ENCODE measurements around the gene ORAI1.

ORAI1 gene

DNA sequence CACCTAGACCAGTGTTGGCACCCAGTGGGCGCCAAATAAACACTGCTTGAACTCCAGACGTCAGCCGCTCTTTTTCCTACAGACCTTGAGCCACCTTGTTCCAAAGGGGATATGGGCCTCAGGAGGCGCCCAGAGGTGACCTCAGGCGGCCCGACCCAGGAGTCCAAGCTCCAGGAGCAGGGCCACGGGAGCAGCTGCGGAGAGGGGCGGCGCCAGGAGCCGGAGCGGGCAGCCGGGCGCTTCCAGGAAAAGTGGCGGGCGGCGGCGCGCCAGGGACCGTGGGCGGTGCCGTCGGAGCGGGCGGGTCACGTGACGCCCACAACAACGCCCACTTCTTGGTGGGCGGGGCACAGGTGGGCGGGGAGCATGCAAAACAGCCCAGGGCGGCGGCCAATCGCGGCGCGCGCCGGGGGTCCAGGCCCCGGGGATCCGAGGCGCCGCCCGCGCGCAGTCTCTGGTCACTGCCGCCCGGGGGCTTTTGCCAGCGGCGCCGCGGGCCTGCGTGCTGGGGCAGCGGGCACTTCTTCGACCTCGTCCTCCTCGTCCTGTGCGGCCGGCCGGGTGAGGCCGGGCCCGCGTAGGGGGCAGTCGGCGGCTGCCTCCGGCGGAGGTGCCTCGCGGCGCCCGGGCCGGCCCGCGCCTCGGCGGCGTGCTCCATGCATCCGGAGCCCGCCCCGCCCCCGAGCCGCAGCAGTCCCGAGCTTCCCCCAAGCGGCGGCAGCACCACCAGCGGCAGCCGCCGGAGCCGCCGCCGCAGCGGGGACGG is at the start of gene ORAI1:
Gene ORAI1 (plus strand): TSS at position 444 of the 766 bp plus-strand sequence.
- no peaks in the 10 kb centered on the region for H3K9me3 ChIP-seq
- peak within 1 kb of the TSS; percentile 79 for H3K27ac ChIP-seq
- peak; percentile 96 to 98 for DNase-seq
- no peaks in the 10 kb centered on the region for H3K36me3 ChIP-seq
- H3K4me3 ChIP-seq: peak within 1 kb of the TSS; percentile 55 to 67
- peaks cover 0 to 27% (median 7%) of the 10 kb centered on the region in 4 donors for H3K4me1 ChIP-seq
- intact Hi-C loops (cut with DNase I; ENCODE audit: low total_unique reads): loop anchor here (5.0 kb wide), 2 partner anchors 61 to 74 kb away; no protein-coding TSS in a partner anchor
- no peaks in the 10 kb centered on the region for H3K27me3 ChIP-seq
- peak in 1 of 2 experiments; percentile 43 for TF ChIP-seq CTCF (IDR thresholded peaks at IDR 0.05)

GRCh38 chr12:121576851-121577391 is 49.4 kb upstream of the ORAI1 start:
- peaks cover 0 to 32% (median 0%) of the 10 kb centered on the region in 3 donors for H3K36me3 ChIP-seq
- intact Hi-C loops (cut with DNase I; ENCODE audit: low total_unique reads): loop anchor here (5.0 kb wide), 1 partner anchor 40 kb away; no protein-coding TSS in a partner anchor
- H3K9me3 ChIP-seq: no peaks in the 10 kb centered on the region
- no peaks in the 10 kb centered on the region for H3K27me3 ChIP-seq
- peaks cover 3 to 44% (median 34%) of the 10 kb centered on the region in 4 donors for H3K4me1 ChIP-seq
- H3K27ac ChIP-seq: peak overlapping the region; percentile 6 to 74
- TF ChIP-seq CTCF (IDR thresholded peaks at IDR 0.05): no peak
- DNase-seq: no peak
- H3K4me3 ChIP-seq: no peak overlapping the region

GRCh38 chr12:121577443-121578180 is 48.7 kb upstream of the ORAI1 start:
- Histone ChIP-seq H3K4me1 (peaks cover 8 to 50% (median 36%) of the 10 kb centered on the region in 4 donors), H3K27me3 (no peaks in the 10 kb centered on the region), H3K36me3 (peaks cover 0 to 25% (median 0%) of the 10 kb centered on the region in 3 donors), H3K9me3 (no peaks in the 10 kb centered on the region), H3K4me3 (peak overlapping the region in 1 of 2 donors; percentile 76), H3K27ac (peak overlapping the region; percentile 66 to 74)
- intact Hi-C loops (cut with DNase I; ENCODE audit: low total_unique reads): loop anchor here (5.0 kb wide), 1 partner anchor 40 kb away; no protein-coding TSS in a partner anchor
- DNase-seq: no peak
- no peak for TF ChIP-seq CTCF (IDR thresholded peaks at IDR 0.05)

DNA sequence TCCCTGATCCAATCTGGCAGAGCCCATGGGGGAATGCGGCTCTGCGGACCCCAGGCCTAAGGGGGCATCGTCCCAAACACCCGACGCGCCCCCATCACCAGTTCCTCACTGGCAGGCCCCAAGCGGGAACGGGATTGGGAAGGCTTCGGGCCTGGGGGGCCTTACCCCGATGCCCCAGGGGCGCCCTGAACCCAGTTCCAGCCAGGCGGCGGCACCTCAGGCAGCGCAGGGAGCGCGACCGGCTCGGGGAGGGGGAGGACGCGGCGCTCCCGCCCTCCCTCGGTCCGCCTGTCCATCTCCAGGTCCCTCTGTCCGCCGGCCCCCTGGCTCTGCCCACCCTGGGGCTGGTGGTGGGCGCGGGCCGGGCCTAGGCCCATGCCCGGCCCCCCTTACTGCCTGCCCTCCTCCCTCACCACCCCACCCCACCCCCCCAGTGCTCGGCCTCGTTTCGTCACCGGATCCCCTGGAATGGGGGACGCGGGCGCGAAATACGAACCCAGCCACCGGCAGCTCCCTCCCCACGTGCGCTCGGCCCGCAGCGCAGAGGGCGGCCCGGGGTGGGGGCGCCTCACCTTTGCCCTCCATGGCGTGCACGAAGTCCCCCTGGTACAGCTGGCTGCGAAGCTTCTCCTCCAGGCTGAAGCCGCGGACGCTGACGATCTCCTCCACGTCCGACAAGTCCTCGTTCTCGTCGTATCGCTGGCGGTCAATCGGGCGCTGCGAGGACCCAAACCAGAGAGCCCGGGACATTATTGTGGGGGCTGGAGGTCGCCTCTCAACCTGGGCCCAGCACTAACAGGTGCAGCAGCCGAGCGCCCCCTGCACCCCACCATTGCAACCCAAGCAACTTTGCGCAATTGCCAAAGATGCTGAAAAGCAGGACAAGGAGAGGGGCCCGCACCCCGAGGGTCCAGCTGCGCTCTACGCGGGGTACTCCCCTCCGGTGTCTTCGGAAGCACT is 47.8 kb upstream of the ORAI1 start:
- no peak for TF ChIP-seq CTCF (IDR thresholded peaks at IDR 0.05)
- H3K27me3 ChIP-seq: no peaks in the 10 kb centered on the region
- peak overlapping the region; percentile 74 to 86 for H3K27ac ChIP-seq
- peaks cover 0 to 17% (median 0%) of the 10 kb centered on the region in 3 donors for H3K36me3 ChIP-seq
- intact Hi-C loops (cut with DNase I; ENCODE audit: low total_unique reads): loop anchor here (5.0 kb wide), 1 partner anchor 41 kb away; no protein-coding TSS in a partner anchor
- no peaks in the 10 kb centered on the region for H3K9me3 ChIP-seq
- H3K4me3 ChIP-seq: peak overlapping the region; percentile 72 to 76
- H3K4me1 ChIP-seq: peaks cover 8 to 52% (median 38%) of the 10 kb centered on the region in 4 donors
- DNase-seq: peak in 1 of 2 donors; percentile 69

Data from tibial artery (tissue), 4 donors.